K562 (cell line): Measurements from ENCODE around the gene PDF. TPM values are rescaled to one million over a fixed set of nuclear protein-coding genes. Genes with fewer than 3 reads are reported as not detected.

Source experiments
- DEAF1 ChIP-seq: fragments of 450-650 bp; formaldehyde crosslinking; IDR thresholded peaks from 2 replicates; pipeline ENCODE4 v1.4.0; 2020; ENCODE audit warnings: mild to moderate bottlenecking, moderate library complexity
- ERF ChIP-seq: fragments of 450-650 bp; formaldehyde crosslinking; IDR thresholded peaks from 2 replicates; pipeline ENCODE4 v1.4.0; 2020; ENCODE audit warnings: mild to moderate bottlenecking, mixed read lengths
- ETV5 ChIP-seq: sonication (generic); formaldehyde crosslinking; IDR thresholded peaks from 2 replicates; pipeline ENCODE4 v1.4.0; 2020; ENCODE audit warnings: low read depth, mild to moderate bottlenecking, missing genetic modification reagents
- FUS ChIP-seq: fragments of 200-400 bp; formaldehyde crosslinking; optimal IDR thresholded peaks from 2 replicates; pipeline ENCODE3; 2017; ENCODE audit warnings: low read depth, low read length
- KLF16 ChIP-seq: IDR thresholded peaks from 2 replicates; pipeline ENCODE4 v1.6.1; 2016; ENCODE audit warnings: antibody characterized with exemption
- SMAD3 ChIP-seq: fragments of 450-650 bp; formaldehyde crosslinking; conservative IDR thresholded peaks from 2 replicates; pipeline ENCODE4 v1.4.0; 2020; ENCODE audit warnings: mild to moderate bottlenecking
- SMARCE1 ChIP-seq: fragments of 450-650 bp; IDR thresholded peaks from 2 replicates; pipeline ENCODE4 v1.7.1; 2016; ENCODE audit warnings: mild to moderate bottlenecking
- TCF3 ChIP-seq: sonication (generic); formaldehyde crosslinking; IDR thresholded peaks from 2 replicates; pipeline ENCODE4 v1.4.0; 2020; ENCODE audit warnings: mild to moderate bottlenecking, missing genetic modification reagents
- TSC22D4 ChIP-seq: fragments of 450-650 bp; IDR thresholded peaks from 2 replicates; pipeline ENCODE4 v1.6.1; 2016; ENCODE audit warnings: missing genetic modification characterization, missing biosample characterization, control low read depth
- ZBTB11 ChIP-seq, 3 experiments: fragments of 200-800 bp in 1 of 3; fragments of 250-450 bp in 1 of 3; fragments of 450-650 bp in 1 of 3; sonication (Bioruptor Pico) in 1 of 3; sonication (Bioruptor generic) in 1 of 3; formaldehyde crosslinking in 1 of 3; IDR thresholded peaks; 2 replicates each; pipeline versions ENCODE4 v1.6.1 to v1.8.0; 2016 to 2022; ENCODE audit warnings: mild to moderate bottlenecking in 2 of 3, missing genetic modification characterization in 2 of 3, missing compliant biosample characterization in 1 of 3, moderate library complexity in 1 of 3
- ZBTB8A ChIP-seq: fragments of 450-650 bp; IDR thresholded peaks from 2 replicates; pipeline ENCODE4 v1.6.1; 2018; ENCODE audit warnings: mild to moderate bottlenecking, moderate library complexity; ENCODE audit not compliant: partially characterized antibody
- ZC3H4 ChIP-seq: sonication (generic); formaldehyde crosslinking; IDR thresholded peaks from 2 replicates; pipeline ENCODE4 v1.9.0; 2021; ENCODE audit warnings: missing genetic modification reagents, borderline replicate concordance
- ZNF780A ChIP-seq: fragments of 250-450 bp; sonication (Bioruptor Pico); IDR thresholded peaks from 2 replicates; pipeline ENCODE4 v1.5.0; 2021; ENCODE audit warnings: mild to moderate bottlenecking
- polyA plus RNA-seq, 8 experiments: library from polyadenylated mRNA; depleted of rRNA in 4 of 8; stranded (reverse) in 5 of 8; unstranded in 3 of 8; fragments of >200 nt; fragmentation: Nextera tagmentation in 2 of 8; fragmentation: Illumina TruSeq in 1 of 8; extraction: Ambion mirVana in 2 of 8; extraction: Trizol in 1 of 8; gene quantifications; 2 replicates each; pipeline versions ENCODE4 v1.2.1 to v1.2.3, GENCODE V29; 2011 to 2014; ENCODE audit warnings: inconsistent platforms in 1 of 8, missing spikeins in 1 of 8
- total RNA-seq, 7 experiments: library from RNA; depleted of rRNA in 6 of 7; stranded (reverse); fragments of >200 nt in 6 of 7; fragmentation: Illumina TruSeq in 2 of 7; extraction: Trizol in 2 of 7; gene quantifications; 2 replicates each; pipeline versions ENCODE4 v1.2.1 to v1.2.3, GENCODE V29; 2011 to 2021; ENCODE audit warnings: low replicate concordance in 1 of 7
- TF ChIP-seq, protein P1 (sequence below), 2 experiments: fragments of 150-350 bp in 1 of 2; IDR thresholded peaks; 2 replicates each; pipeline ENCODE4 v1.6.1; 2012 to 2016; ENCODE audit warnings: low read depth in 2 of 2, low read length in 2 of 2, mild to moderate bottlenecking in 1 of 2, moderate library complexity in 1 of 2
- TF ChIP-seq, protein P2 (sequence below): fragments of 250-450 bp; sonication (Bioruptor Pico); IDR thresholded peaks from 2 replicates; pipeline ENCODE4 v1.9.0; 2021; ENCODE audit warnings: mild to moderate bottlenecking, inconsistent platforms

PDF gene
- total and polyA plus RNA-seq, 9 of the 15 experiments (the other 6 are each of a cell fraction or from before 2014, with no cell fraction given): 0.15 to 72.4 (median 5.6) TPM

DNA sequence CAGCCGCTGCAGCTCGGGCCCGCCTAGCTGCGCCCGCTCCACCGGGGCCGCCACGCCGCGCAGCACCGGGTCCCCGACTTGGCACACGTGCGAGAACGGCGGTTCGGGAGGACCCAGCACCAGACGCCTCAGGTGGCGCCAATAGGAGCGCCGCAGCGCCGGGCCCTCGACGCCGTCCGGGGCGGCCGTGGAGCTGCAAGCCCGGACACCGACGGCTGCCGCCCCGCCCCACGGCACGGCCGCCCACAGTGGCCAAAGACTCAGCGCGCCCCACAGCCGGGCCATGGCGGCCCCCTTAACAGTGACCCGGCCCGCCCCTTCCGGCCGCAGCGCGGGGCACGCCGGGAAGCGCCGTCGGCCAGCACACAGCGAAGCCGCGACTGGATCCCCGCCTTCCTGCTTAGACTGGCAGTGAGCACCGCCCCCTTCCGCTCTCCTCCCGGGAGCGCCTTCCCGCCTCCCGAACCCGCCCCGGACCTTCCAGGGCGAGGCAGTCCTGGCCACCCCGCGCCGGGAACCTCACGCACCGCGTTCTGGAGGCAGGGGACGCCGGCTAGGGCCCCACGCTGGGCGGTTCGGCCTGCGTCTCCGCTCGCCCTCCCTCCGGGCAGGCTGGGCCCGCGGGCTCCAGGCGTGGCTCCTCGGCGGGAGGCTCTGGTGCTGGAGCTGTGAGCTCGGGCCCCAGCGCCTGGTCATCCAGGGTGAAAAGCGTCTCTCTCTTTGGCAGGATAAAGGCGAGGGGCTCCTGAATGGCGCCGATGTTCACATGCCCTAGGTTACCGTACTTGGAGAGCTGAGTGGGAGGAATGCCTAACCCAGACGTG, at the start of gene PDF (continued):
- TF ChIP-seq, protein P1, sequence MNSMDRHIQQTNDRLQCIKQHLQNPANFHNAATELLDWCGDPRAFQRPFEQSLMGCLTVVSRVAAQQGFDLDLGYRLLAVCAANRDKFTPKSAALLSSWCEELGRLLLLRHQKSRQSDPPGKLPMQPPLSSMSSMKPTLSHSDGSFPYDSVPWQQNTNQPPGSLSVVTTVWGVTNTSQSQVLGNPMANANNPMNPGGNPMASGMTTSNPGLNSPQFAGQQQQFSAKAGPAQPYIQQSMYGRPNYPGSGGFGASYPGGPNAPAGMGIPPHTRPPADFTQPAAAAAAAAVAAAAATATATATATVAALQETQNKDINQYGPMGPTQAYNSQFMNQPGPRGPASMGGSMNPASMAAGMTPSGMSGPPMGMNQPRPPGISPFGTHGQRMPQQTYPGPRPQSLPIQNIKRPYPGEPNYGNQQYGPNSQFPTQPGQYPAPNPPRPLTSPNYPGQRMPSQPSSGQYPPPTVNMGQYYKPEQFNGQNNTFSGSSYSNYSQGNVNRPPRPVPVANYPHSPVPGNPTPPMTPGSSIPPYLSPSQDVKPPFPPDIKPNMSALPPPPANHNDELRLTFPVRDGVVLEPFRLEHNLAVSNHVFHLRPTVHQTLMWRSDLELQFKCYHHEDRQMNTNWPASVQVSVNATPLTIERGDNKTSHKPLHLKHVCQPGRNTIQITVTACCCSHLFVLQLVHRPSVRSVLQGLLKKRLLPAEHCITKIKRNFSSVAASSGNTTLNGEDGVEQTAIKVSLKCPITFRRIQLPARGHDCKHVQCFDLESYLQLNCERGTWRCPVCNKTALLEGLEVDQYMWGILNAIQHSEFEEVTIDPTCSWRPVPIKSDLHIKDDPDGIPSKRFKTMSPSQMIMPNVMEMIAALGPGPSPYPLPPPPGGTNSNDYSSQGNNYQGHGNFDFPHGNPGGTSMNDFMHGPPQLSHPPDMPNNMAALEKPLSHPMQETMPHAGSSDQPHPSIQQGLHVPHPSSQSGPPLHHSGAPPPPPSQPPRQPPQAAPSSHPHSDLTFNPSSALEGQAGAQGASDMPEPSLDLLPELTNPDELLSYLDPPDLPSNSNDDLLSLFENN (IDR thresholded peaks at IDR 0.05; ENCODE audit: low read depth in 2 of 2, low read length in 2 of 2): no peak; a peak in 1 of 4 replicates
- TF ChIP-seq, protein P2, sequence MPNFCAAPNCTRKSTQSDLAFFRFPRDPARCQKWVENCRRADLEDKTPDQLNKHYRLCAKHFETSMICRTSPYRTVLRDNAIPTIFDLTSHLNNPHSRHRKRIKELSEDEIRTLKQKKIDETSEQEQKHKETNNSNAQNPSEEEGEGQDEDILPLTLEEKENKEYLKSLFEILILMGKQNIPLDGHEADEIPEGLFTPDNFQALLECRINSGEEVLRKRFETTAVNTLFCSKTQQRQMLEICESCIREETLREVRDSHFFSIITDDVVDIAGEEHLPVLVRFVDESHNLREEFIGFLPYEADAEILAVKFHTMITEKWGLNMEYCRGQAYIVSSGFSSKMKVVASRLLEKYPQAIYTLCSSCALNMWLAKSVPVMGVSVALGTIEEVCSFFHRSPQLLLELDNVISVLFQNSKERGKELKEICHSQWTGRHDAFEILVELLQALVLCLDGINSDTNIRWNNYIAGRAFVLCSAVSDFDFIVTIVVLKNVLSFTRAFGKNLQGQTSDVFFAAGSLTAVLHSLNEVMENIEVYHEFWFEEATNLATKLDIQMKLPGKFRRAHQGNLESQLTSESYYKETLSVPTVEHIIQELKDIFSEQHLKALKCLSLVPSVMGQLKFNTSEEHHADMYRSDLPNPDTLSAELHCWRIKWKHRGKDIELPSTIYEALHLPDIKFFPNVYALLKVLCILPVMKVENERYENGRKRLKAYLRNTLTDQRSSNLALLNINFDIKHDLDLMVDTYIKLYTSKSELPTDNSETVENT (CRISPR knock-in tag): peak; percentile 45; the same call in 1 of the 2 replicates
- TF ChIP-seq ZC3H4 (no peak), ZBTB11 (CRISPR knock-in tag; IDR thresholded peaks at IDR 0.05) (peak in 1 of 3 experiments; percentile 85; a peak in 2 of 6 replicates), SMAD3 (CRISPR knock-in tag) (0 out of 2 replicates have a peak, but pooled peaks have one; percentile 41), ETV5 (CRISPR knock-in tag) (peak; percentile 87; the same call in 1 of the 2 replicates), ZNF780A (CRISPR knock-in tag) (peak; percentile 76; the same call in 1 of the 2 replicates), KLF16 (no peak), DEAF1 (no peak), TCF3 (peak; percentile 1; the same call in 1 of the 2 replicates), FUS (peak; percentile 59), SMARCE1 (no peak), ZBTB8A (no peak), TSC22D4 (tag) (no peak), ERF (CRISPR knock-in tag) (peak; percentile 96)
